Right ventricle myocardium inferior (tissue), 1 donor: Measurements from ENCODE around the gene OR8B2. TPM values are rescaled to one million over a fixed set of nuclear protein-coding genes. Genes with fewer than 3 reads are reported as not detected.

Experiments
- ATAC-seq: fragments of 200-7000 bp; cut with Tn5 transposase; one replicate; pipeline ENCODE4 v1.9.1; 2020; ENCODE audit warnings: mild to moderate bottlenecking, moderate library complexity
- DNase-seq: peaks from one replicate; pipeline ENCODE4 v3.0.0; 2021; ENCODE audit errors: missing footprints
- intact Hi-C: fragments of 100-400 bp; cut with DNase I; formaldehyde crosslinking; loops from one replicate; pipeline ENCODE4 v1.11.0; 2022
- total RNA-seq: library from RNA; stranded (reverse); fragmentation: NEBNext Ultra II Directional; extraction: Animal tissue kit (Norgen Biotek cat#: 25700); gene quantifications from one replicate; pipeline ENCODE4 v1.2.1, GENCODE V29; 2021
- donor health status: DM: no; HTN: yes; CAD: no; lungs with severe emphysema.

Gene OR8B2
- total RNA-seq, 1 donor from 2014 or later = not detected

GRCh38 chr11:124339396-124340141 lies 44.7 kb downstream of the OR8B2 start:
- intact Hi-C loops = no loop called here
- ATAC-seq (no peak), DNase-seq (peak; percentile 45)

Other genes starting within 250 kb of the OR8B2 start
- gene OR10D3, start 201.2 kb downstream of the OR8B2 start, total RNA-seq = not detected
- gene OR8G1, start 143.4 kb downstream of the OR8B2 start, total RNA-seq = not detected
- not detected for gene OR8G5, start 128.1 kb downstream of the OR8B2 start, total RNA-seq
- gene OR8D1, start 70.5 kb downstream of the OR8B2 start, total RNA-seq = not detected
- gene OR8D2, start 64.3 kb downstream of the OR8B2 start, total RNA-seq = not detected
- not detected for gene OR8B3, start 14.5 kb upstream of the OR8B2 start, total RNA-seq
- gene OR8B4, start 40.4 kb upstream of the OR8B2 start, total RNA-seq = not detected
- gene OR8B8, start 61.2 kb upstream of the OR8B2 start, total RNA-seq = not detected
- gene OR8B12, start 159.2 kb upstream of the OR8B2 start, total RNA-seq = not detected
- not detected for gene OR8A1, start 185.5 kb upstream of the OR8B2 start, total RNA-seq
- not detected for gene PANX3, start 226.9 kb upstream of the OR8B2 start, total RNA-seq
- 21.0 TPM for gene TBRG1, start 238.4 kb upstream of the OR8B2 start, total RNA-seq